Activated T-cell treated with anti-CD3 and anti-CD28 coated beads for 24 hours (primary cell): ENCODE measurements around the gene SLC12A7.

Experiments used
- DNase-seq: peaks from one replicate; pipeline ENCODE4 v3.0.0-alpha.2; 2020; ENCODE audit warnings: low read depth

SLC12A7 gene

DNA sequence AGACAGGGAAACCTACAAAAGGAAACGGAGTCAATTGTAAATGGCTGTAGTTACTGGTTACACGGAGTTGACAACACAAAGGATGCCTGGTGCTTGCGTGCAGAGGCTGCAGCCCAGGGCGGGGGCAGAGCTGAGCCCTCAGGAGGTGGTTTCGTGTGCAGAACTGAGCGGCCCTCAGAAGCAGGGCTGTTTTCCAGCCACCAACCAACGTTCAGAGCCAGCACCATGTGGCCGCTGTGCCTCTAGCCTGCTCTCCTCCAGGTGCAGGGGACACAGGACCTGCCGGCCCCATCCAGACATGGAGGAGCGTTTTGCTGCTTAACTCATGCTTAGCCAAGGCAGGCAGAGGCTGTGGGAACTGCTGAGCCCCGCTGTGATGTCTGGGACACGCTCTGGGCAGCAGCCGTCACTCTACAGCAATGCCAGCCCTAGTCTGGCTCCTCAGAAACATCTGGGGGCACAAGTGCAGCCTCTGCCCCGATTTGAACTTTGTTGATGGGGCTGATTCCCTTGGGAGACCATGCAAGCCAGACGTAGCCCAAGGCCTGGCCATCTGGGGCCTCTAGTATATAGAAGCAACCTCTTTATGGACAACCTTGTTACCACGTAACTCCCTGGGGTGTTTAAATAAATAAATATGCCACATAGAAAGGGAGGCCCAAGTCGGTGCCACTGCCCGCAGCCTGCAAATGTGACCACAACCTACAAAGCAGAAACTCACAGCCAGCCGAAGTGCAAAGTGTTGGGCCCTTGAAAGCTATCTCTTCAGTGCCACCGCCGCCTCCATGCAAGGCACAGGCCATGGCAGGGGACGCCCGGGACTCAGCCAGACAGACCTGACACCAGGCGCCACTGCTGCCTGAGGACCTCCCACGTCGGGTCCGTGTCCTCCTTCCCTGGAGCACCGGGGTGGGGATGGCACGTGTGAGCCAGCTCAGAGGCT, 61.2 kb downstream of the SLC12A7 start:
- no peak for DNase-seq

DNA sequence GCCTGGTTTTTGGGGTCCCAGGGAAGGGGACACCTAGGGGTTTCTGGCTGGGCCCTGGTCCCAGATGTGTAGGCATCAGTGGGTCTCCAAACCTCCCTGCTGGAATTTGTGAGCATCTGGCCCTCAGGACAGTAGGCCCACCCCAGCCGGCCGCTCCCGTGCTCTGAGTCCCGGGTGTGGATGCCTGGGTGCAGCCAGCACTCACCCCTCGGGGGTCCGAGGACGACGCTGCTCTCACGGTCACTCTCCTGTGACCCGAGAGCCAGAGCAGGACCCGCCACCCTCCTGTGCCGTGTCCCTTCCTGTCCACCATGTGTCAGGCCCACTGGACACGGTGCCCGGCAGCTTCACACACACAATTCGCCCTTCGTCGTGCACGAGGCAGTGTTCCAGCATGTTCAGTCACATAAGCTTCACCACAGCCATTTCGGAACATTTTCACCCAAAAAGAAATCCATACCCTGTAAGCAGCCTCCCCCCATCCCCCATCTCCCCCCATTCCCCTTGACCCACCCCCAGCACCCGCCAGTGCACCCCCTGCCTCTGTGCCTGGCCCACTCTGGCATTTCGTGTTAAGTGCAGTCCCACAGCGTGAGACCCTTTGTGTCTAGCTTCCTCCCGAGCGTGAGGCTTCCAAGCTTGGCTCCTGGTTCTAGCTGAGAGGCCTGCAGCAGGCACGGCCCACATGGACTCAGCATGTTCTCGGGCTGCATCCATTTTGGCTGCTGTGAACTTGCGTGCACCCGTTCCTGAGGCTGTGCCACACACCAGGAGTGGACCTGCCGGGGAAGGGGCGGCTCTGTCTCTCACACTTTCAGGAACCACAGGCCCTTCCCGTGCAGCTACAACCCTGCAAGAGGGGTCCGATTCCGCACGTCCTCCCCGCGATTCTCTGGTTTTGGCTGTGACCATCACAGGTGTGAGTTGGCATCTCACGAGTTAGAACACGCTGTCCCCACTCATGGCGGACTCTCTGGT, 62.7 kb downstream of the SLC12A7 start:
- DNase-seq, result no peak

DNA sequence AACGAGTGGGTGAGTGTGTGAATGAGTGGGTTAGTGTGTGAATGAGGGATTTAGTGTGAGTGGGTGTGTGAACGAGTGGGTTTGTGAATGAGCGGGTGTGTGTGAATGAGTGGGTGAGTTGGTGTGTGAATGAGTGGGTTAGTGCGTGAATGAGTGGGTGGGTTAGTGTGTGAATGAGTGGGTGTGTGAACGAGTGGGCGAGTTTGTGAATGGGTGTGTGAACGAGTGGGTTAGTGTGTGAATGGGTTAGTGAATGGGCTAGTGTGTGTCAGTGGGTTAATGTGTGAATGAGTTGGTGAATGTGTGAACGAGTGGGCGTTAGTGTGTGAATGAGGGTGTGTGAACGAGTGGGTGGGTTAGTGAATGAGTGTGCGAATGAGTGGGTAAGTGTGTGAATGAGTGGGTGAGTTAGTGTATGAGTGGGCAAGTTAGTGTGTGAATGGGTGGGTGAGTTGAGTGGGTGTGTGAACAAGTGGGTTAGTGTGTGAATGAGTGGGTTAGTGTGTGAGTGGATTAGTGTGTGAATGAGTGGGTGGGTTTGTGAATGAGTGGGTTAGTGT, 63.6 kb downstream of the SLC12A7 start:
- no peak for DNase-seq

DNA sequence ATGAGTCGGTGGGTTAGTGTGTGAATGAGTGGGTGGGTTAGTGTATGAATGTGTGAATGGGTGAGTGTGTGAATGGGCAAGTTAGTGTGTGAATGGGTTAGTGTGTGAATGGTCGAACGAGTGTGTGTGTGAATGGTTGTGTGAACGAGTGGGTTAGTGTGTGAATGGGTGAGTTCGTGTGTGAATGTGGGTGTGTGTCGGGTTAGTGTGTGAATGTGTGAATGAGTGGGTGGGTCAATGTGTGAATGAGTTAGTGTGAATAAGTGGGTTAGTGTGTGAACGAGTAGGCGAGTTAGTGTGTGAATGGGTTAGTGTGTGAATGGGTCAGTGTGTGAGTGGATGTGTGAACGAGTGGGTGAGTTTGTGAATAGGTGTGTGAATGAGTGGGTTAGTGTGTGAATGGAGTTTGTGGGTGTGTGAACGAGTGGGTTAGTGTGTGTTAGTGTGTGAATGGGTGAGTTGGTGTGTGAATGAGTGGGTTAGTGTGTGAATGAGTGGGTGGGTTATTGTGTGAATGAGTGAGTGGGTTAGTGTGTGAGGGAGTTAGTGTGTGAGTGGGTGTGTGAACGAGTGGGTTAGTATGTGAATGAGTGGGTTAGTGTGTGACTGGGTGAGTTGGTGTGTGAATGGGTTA, 64.4 kb downstream of the SLC12A7 start:
- no peak for DNase-seq

DNA sequence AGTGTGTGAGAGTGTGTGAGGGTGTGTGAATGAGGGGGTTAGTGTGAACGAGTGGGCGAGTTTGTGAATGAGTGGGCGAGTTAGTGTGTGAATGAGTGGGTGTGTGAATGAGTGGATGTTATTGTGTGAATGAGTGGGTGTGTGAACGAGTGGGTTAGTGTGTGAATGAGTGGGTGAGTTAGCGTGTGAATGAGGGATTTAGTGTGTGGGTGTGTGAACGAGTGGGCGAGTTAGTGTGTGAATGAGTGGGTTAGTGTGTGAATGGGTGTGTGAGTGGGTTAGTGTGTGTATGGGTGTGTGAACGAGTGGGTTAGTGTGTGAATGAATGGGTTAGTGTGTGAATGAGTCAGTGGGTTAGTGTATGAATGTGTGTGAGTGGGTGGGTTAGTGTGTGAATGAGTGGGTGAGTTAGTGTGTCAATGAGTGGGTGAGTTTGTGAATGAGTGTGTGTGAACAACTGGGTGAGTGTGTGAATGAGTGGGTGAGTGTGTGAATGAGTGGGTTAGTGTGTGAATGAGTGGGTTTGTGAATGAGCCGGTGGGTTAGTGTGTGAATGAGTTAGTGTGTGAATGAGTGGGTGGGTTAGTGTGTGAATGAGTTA, 65.8 kb downstream of the SLC12A7 start:
- DNase-seq, result no peak

DNA sequence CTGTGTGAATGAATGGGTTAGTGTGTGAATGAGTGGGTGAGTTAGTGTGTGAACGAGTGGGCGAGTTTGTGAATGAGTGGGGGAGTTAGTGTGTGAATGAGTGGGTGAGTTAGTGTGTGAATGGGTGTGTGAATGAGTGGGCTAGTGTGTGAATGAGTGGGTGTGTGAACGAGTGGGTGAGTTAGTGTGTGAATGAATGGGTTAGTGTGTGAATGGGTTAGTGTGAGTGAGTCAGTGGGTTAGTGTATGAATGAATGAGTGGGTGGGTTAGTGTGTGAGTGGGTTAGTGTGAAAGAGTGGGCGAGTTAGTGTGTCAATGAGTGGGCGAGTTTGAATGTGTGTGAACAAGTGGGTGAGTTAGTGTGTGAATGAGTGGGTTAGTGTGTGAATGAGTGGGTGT, 67.7 kb downstream of the SLC12A7 start:
- DNase-seq, result no peak

DNA sequence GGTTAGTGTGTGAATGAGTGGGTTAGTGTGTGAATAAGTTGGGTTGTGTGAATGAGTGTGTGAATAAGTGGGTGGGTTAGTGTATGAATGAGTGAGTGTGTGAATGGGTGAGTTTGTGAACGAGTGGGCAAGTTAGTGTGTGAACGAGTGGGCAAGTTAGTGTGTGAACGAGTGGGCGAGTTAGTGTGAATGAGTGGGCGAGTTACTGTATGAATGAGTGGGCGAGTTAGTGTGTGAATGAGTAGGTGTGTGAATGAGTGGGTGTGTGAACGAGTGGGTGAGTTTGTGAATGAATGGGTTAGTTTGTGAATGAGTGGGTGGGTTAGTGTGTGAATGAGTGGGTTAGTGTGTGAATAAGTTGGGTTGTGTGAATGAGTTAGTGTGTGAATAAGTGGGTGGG, 68.5 kb downstream of the SLC12A7 start:
- no peak for DNase-seq

DNA sequence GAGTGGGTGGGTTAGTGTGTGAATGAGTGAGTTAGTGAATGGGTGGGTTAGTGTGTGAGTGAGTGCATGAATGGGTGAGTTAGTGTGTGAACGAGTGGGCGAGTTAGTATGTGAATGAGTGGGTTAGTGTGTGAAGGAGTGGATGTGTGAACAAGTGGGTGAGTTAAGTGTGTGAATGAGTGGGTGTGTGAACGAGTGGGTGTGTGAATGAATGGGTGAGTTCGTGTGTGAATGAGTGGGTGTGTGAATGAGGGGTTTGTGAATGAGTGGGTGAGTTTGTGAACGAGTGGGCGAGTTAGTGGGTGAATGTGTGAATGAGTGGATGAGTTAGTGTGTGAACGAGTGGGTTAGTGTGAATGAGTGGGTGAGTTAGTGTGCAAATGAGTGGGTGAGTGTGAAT, 69.2 kb downstream of the SLC12A7 start:
- DNase-seq, result no peak

DNA sequence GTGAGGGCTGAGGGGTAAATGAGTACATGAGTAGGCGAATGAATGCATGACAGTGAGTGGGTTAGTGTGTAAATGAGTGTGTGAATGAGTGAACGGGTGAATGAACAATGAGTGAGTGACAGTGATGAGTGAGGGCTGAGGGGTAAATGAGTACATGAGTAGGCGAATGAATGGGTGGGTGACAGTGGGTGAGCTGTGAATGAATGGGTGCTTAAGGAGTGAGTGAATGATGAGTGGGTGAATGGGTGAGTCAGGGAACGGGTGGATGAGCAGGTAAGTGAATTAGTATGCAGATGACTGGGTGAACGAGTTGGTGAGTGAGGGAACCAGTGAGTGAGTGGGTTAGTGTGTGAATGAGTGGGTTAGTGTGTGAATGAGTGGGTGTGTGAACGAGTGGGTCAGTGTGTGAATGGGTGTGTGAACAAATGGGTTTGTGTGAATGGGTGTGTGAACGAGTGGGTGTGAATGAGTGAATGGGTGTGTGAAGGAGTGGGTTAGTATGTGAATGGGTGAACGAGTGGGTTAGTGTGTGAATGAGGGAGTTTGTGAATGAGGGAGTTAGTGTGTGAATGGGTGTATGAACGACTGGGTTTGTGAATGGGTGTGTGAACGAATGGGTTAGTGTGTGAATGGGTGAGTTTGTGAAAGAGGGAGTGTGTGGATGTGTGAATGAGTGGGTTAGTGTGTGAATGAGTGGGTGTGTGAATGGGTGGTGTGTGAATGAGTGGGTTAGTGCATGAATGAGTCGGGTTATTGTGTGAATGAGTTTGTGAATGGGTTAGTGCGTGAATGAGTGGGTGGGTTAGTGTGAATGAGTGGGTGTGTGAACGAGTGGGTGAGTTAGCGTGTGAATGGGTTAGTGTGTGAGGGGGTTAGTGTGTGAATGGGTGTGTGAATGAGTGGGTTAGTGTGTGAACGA, 70.4 kb downstream of the SLC12A7 start:
- DNase-seq, result no peak

DNA sequence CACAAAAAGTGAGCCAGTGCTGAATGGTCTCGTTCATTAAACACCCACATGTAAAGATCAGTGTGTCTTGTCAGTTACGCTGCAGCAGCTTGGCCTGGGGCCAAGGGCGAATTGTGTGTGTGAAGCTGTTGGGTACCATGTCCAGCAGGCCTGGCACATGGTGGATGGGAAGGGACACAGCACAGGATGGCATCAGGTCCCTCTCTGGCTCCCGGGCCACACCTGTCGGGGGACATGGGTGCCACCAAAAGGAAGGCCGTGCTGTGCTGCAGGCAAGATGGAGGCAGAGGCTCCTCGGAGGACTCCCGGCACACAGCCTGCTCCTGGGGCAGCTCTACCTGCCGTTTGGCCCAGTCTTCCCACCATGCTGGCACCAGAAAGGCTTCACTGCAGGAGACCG, 71.3 kb downstream of the SLC12A7 start:
- DNase-seq, result no peak

DNA sequence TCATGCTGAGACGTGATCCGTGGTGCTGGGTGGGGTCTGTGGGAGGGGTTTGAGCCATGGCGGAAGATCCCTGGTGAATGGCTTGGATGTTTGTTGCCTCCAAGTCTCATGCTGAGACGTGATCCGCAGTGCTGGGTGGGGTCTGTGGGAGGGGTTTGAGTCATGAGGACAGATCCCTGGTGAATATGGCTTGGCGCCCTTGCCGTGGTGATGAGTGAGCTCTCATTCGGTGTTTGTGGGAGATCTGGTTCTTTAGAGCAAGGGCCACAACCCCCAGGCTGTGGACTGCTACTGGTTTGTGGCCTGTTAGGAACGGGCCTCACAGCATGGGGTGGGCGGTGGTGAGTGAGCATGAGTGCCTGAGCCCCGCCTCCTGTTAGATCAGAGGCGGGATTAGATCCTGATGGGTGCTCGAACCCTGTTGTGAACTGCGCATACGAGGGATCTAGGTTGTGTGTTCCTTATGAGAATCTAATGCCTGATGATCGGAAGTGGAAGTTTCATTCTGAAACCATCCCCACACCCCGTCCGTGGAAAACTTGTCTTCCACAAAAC, 72.1 kb downstream of the SLC12A7 start:
- DNase-seq, result no peak

DNA sequence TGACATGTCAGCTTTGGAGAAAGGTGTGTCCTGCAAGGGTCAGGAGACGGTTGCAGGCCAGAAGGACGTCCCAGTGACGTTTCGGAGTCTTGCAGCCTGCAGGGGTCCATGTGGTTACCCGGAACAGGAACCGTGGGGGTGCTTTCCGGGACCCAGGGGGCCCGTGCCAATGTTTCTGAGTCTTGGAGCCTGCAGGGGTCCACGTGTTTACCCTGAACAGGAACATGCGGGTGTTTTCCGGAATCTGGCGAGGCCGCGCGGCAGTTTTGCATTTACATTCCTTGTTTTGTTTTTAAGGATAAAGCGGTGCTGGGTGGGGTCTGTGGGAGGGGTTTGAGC, 72.7 kb downstream of the SLC12A7 start:
- no peak for DNase-seq

DNA sequence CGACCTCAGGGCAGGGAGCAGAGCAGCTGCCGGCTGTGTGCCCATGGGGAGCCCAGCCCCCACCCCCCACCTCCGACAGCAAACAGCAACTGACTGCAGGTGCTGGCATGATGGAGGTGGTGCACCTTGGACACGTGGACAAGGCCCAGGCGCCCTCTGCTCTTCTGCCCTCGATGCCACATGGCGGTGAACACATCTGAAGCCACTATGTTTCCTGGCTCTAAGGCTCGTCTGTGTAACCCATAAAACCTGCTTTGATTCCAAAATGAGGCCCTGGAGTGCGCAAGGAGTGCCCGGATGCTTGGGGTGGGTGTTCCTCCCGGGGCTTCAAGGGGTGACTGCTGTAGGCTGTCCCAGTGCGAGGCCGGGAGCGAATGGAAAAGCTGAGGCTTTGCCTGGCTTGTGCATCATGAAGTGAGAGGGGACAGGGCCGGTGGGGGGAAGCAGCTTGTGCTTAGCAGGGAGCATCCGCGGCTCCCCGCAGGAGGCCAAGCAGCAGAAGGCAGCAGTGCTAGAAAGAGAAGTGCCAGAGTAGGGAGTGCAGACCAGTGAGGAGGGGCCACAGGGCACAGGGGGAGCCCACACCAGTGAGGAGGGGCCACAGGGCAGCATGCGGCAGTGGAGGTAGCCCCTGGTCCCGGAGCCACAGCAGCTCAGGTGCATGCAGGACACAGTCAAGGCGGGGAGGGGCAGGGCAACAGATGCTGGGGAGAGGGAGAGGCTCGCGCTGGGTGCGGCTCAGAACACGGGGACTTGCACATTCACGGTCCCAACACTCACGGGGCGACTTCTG, 73.2 kb downstream of the SLC12A7 start:
- DNase-seq, result no peak

DNA sequence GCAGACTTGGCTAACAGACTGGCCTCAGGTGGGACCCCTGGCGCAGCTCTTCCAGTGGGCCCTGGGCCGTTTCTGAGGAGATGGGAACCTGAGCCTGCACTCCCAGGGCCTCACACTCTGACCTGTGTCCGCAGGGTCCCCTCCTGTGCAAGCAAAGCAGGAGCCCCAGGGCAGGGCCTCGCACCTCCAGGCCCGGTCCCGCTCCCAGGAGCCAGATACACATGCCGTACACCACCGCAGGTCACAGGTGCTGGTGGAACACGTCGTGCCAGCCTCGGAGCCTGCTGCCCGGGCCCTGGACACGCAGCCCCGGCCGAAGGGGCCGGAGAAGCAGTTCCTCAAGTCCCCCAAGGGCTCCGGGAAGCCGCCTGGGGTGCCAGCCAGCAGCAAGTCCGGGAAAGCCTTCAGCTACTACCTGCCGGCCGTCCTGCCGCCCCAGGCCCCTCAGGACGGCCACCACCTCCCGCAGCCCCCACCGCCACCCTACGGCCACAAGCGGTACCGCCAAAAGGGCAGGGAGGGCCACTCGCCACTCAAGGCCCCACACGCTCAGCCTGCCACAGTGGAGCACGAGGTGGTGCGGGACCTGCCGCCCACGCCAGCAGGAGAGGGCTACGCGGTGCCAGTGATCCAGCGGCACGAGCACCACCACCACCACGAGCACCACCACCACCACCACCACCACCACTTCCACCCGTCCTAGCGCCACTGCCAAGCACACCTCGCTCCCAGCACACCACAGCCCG, 74.0 kb downstream of the SLC12A7 start:
- DNase-seq, result no peak

DNA sequence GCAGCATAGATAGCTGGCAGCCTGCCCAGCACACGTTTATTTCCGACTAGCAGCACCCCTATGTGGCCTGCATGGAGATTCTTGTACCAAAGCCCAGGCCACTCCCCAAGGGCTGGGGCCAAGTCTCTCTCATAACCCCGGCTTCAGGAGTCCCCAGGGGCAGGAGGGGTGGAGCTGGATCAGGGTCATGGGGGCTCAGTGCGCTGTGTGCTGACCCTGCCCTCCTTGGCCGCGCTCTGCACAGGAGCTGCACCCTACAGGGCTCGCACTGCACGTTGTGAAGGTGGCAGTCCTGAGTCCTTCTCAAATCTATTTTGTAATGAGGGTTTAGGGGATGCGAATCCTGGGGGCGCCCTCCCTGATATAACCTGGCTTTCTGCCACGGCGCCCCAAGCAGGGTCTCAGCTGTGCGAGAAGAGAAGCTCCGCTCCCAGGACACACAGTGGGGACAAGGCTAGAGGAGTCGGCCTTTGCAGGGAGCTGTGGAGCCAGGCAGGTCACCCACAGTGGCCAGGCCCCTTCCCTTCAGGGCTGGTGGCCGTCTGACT, 74.7 kb downstream of the SLC12A7 start:
- no peak for DNase-seq

DNA sequence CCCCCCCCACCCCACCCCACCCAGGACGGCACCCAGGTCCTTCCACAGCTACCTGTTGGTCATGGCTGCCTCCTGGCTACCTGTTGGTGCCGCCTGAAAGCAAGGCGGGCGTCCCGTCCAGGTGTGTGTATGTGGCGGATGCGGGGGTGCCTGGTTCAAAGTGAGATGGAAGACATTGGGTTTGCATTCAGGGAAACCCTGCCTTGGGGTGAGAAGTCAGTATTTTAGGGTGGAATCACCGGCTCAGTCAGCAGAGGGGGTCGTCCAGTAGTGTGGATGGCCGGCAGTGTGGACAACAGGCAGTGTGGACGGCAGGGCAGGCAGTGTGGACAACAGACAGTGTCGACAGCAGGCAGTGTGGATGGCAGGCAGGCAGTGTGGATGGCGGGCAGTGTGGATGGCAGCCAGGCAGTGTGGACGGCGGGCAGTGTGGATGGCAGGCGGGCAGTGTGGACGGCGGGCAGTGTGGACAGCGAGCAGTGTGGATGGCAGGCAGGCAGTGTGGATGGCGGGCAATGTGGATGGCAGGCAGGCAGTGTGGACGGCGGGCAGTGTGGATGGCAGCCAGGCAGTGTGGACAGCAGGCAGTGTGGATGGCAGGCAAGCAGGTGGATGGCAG, 75.2 kb downstream of the SLC12A7 start:
- no peak for DNase-seq

DNA sequence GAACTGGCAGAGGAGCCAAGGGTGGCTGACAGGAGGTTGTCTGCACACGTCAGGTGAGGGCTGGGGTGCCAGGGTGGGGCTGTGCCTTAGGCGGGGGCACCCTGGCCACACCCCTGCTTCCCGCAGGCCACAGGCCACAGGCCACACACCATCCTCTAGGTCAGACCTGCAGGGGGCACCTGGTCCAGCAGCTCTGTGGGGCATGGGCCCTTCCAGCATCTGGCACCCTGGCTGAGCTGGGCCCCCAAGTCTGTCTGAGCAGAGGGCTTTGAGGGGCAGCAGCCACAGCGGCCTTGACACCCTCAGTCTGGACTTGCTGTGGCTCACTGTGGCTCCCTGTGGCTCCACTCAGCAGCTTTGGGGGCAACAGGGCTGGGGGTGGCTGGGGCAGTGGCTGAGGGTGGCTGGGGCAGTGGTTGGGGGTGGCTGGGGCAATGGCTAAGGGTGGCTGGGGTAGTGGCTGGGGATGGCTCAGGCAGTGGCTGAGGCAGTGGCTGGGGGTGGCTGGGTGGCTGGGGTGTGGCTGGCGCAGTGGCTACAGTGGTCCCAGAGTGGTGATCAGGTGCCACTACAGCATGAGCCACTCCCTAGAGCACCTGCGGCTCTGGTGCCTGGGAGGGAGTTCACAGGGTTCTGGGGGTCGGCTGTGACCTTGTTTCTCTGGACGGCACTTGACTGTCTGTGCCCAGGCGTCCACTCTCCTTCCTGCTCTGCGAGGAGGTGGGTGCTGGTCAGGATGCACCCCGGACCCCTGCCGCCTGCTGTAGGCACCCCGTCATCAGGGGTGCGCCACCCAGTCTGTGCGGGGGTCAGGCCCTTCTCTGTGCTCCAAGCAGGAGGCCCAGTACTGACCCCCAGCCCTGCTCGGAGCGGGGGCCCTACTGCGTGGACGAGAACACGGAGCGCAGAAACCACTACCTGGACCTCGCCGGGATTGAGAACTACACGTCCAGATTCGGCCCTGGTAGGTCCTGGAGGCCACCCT, 76.2 kb downstream of the SLC12A7 start:
- DNase-seq, result no peak
